Inflammatory macrophage (primary cell): Measurements from ENCODE around the gene PTPRR.

Source experiments
- DNase-seq, 2 donors: peaks; one replicate each; pipeline ENCODE4 v3.0.0-alpha.2; 2020 to 2022
- total RNA-seq, 18 experiments: gene quantifications; one replicate each; lab custom pipeline; 2026; ENCODE audit warnings: mixed read lengths in 6 of 18, inconsistent platforms in 2 of 18; lab: John Stamatoyannopoulos, UW

Gene PTPRR
- total RNA-seq: 0 to 0.68 (median 0.13) reads per million in 18 experiments

GRCh38 chr12:70920251-70920851 is at the start of gene PTPRR:
TSS of gene PTPRR (minus strand) at chr12:70920738. CDS start at chr12:70920390, 348 bp downstream.
- DNase-seq: no peak

GRCh38 chr12:70966996-70967790 is 46.7 kb upstream of the PTPRR start:
- no peak for DNase-seq

- no peak for DNase-seq
These were observed 45.5 kb upstream of the PTPRR start for GRCh38 chr12:70966046-70966445.

GRCh38 chr12:70964867-70965510 is 44.5 kb upstream of the PTPRR start:
- no peak for DNase-seq

- no peak for DNase-seq
These were observed 42.6 kb upstream of the PTPRR start for GRCh38 chr12:70963081-70963660.

- no peak for DNase-seq
These were observed 41.8 kb upstream of the PTPRR start for GRCh38 chr12:70962226-70962794.

- no peak for DNase-seq
These were observed 39.9 kb upstream of the PTPRR start for GRCh38 chr12:70960484-70960883.

- DNase-seq: no peak
These were observed 34.9 kb upstream of the PTPRR start for GRCh38 chr12:70955415-70955814.

GRCh38 chr12:70950451-70950850 is 29.9 kb upstream of the PTPRR start:
- DNase-seq: no peak

- no peak for DNase-seq
These were observed 28.4 kb upstream of the PTPRR start for GRCh38 chr12:70948976-70949336.

- no peak for DNase-seq
These were observed 27.9 kb upstream of the PTPRR start for GRCh38 chr12:70948236-70948975.

- DNase-seq: no peak
These were observed 15.8 kb upstream of the PTPRR start for GRCh38 chr12:70936203-70936813.

GRCh38 chr12:70933133-70933532 is 12.6 kb upstream of the PTPRR start:
- no peak for DNase-seq

- no peak for DNase-seq
These were observed 8.5 kb upstream of the PTPRR start for GRCh38 chr12:70929029-70929428.

GRCh38 chr12:70928071-70928470 is 7.5 kb upstream of the PTPRR start:
- DNase-seq: no peak

- no peak for DNase-seq
These were observed 6.8 kb upstream of the PTPRR start for GRCh38 chr12:70927356-70927755.

- DNase-seq: no peak
These were observed 5.0 kb upstream of the PTPRR start for GRCh38 chr12:70925539-70925938.

GRCh38 chr12:70920891-70921290 is 353 bp upstream of the PTPRR start:
- DNase-seq: no peak

- DNase-seq: no peak
These were observed 922 bp downstream of the PTPRR start for GRCh38 chr12:70919597-70920035.

GRCh38 chr12:70919176-70919575 is 1.4 kb downstream of the PTPRR start:
- no peak for DNase-seq

- no peak for DNase-seq
These were observed 2.2 kb downstream of the PTPRR start for GRCh38 chr12:70918321-70918720.

GRCh38 chr12:70910666-70911065 is 9.9 kb downstream of the PTPRR start:
- DNase-seq: no peak
